Right forelimb (tissue), 1 donor: ENCODE data around the gene SAMD4B.
"Not testable (repeated sequence)": the region's sequence is repeated elsewhere in the genome, so short reads cannot be mapped to it uniquely, and the experiment has no call there.

Source experiments
- DNase-seq: peaks from one replicate; pipeline ENCODE4 v3.0.0-alpha.2; 2018

The SAMD4B gene

GRCh38 chr19:39372047-39372802 is 30.0 kb downstream of the SAMD4B start:
- DNase-seq, result peak; percentile 83

- no peak for DNase-seq
Observed at GRCh38 chr19:39372941-39373340, 30.7 kb downstream of the SAMD4B start.

- DNase-seq, result no peak
Observed at GRCh38 chr19:39375929-39376328, 33.7 kb downstream of the SAMD4B start.

GRCh38 chr19:39377373-39378362 is 35.4 kb downstream of the SAMD4B start:
- no peak for DNase-seq

DNA sequence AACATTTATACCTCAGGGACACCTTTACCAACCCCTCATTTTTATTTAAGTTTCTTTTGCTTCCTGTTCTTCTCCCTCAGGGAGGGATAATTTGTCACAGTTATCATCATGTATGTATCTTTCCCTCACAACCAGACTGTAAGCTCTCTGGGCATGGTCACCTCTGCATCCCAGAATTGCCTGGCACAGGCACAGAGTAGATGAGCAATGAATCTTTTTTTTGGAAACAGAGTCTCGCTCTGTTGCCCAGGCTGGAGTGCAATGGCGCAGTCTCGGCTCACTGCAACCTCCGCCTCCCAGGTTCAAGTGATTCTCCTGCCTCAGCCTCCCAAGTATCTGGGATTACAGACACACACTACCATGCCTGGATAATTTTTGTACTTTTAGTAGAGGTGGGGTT is 37.1 kb downstream of the SAMD4B start:
- DNase-seq, result not testable (repeated sequence)

- no peak for DNase-seq
Observed at GRCh38 chr19:39379865-39380396, 37.7 kb downstream of the SAMD4B start.

- no peak for DNase-seq
Observed at GRCh38 chr19:39380521-39381502, 38.6 kb downstream of the SAMD4B start.

DNA sequence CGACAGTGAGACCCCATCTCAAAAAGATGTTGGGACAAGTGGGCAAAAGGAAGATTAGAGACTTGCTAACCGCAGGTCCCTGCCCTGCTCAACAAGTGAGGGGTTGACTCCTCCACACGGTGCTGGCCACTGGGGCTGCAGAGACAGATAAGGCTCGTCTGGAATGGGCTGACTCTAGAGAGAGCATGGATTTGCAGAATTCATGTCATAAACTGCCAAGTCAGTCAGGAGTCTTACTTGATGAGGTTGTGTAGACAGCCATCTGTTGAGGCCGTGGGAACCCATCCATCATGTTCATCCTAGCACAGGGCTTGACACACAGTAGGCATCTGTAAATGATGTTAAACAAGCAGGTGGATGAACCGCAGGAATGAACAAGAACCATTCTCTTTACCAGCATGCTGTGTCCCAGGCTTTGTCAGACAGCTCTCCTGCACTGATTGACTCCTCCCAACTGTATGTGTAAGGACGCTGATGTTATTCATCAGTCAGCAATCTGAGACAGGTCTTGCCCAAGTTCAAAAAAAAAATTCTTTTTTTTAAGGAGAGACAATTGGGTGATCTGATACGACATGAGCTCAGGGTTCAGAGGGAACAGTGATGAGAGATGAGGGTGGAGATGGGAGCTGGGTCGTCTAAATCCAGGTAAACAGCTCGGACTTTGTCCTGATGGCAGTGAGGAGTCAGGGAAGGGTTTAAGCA is 39.8 kb downstream of the SAMD4B start:
- DNase-seq, result no peak

DNA sequence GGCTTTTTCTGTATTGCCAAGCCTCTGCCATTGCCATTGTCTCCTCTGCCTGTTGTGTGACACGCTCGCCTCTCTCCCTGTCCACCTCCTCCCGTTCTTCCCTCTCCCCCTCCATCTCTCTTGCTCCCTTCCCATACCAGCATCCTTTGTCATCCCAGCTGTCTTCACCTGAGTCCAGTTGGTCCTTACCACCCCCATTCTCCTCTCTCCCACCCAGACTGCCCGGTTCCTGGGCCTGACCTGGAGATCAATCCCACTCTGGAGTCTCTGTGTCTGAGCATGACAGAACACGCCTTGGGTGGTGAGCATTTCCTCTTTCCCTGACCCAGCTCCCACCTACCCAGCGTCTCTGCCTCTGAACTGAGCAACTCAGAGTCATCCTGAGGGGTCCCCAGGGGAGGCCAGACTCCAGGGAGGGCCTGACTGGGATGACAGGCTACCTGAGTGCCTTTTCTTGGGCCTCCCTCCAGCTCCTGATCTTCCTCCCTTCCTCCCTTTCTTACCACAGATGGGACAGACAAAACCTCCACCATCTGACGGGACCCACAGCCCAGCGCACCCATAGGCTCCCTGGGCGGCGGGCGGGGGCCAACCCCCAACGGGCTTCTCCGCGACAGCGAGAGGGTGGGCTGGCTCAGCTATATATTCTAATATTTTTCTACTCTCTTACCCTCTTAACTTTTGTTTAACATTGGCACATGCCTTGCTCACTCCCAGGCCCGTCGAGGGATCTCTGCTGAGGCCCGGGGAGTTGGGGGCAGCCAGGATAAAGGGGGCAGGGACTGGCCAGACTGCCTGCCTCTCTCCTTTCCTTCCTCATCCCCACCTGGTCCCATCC is 41.0 kb downstream of the SAMD4B start:
- DNase-seq, result no peak

DNA sequence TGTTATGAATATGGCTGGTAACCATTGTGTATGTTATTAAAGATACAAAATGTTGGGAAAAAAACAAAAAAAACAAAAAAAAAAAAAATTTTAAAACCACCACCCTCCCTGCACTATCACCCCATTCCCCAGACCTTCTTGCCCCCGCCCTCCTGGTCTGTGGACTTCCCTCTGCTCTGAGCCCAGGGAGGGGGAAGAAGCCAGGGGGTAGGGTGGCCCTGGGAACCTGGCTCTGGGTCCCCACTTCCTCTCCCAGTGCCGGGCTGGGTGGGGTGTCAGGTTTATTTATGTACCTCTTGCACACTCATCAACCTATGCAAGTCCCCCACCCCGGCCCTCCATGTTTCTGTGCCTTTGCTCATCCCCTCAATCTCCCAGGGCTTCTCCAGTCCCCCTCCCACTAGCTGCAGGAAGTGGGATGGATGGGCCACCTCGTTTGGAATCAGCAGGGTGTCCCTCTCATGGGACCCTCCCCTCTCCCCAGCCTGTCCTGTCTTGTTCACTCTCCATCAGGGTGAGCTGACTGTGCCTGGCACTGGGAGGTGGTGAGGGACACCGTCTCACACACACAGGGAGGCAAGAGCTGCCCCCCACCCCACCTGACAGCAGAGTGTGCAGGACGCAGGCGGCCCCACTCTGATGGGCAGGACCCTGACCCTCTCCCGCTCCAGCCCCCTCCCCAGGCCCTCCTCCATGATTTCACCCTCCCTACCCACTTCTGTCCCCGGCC is 42.8 kb downstream of the SAMD4B start:
- no peak for DNase-seq

GRCh38 chr19:39385629-39386411 is 43.6 kb downstream of the SAMD4B start:
- DNase-seq, result no peak

- no peak for DNase-seq
Observed at GRCh38 chr19:39386557-39386956, 44.3 kb downstream of the SAMD4B start.

- no peak for DNase-seq
Observed at GRCh38 chr19:39388657-39389056, 46.4 kb downstream of the SAMD4B start.

GRCh38 chr19:39389631-39390414 is 47.6 kb downstream of the SAMD4B start:
- no peak for DNase-seq

DNA sequence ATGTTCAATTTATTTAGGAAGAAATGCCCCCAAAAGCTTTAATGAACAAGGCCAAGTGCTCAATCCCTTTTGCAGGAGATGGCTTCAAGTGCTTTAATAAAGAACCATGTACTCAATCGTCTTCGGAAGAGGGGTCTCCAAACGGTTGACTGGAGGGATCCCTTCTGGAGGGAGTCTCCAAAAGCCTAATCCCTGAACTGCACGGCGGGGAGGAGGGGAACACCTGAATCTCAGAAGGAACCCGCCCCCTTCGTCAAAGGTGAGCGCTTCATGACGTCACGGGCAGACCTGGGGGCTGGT is 48.2 kb downstream of the SAMD4B start:
- DNase-seq, result no peak

GRCh38 chr19:39390751-39391437 is 48.7 kb downstream of the SAMD4B start, which contains the start of the genes MED29 and PAF1:
TSS of gene MED29 (plus strand) at chr19:39391378. CDS start at chr19:39391423, 45 bp downstream.
TSS of gene PAF1 (minus strand) at chr19:39391106. CDS start at chr19:39390864, 242 bp downstream.
- peak; percentile 98 for DNase-seq
